HG02759 (cell line): ENCODE results near the gene NEDD8.
A peak's percentile ranks its signal among the peaks of the same experiment; 100 is the strongest.
"Not testable (repeated sequence)": the region's sequence is repeated elsewhere in the genome, so short reads cannot be mapped to it uniquely, and the experiment has no call there.

Experiments
- ATAC-seq: cut with Tn5 transposase; IDR thresholded peaks from one replicate; pipeline ENCODE4 v1.9.1; 2021; ENCODE audit warnings: mild to moderate bottlenecking, moderate library complexity; ENCODE audit not compliant: unreplicated experiment

NEDD8 gene

DNA sequence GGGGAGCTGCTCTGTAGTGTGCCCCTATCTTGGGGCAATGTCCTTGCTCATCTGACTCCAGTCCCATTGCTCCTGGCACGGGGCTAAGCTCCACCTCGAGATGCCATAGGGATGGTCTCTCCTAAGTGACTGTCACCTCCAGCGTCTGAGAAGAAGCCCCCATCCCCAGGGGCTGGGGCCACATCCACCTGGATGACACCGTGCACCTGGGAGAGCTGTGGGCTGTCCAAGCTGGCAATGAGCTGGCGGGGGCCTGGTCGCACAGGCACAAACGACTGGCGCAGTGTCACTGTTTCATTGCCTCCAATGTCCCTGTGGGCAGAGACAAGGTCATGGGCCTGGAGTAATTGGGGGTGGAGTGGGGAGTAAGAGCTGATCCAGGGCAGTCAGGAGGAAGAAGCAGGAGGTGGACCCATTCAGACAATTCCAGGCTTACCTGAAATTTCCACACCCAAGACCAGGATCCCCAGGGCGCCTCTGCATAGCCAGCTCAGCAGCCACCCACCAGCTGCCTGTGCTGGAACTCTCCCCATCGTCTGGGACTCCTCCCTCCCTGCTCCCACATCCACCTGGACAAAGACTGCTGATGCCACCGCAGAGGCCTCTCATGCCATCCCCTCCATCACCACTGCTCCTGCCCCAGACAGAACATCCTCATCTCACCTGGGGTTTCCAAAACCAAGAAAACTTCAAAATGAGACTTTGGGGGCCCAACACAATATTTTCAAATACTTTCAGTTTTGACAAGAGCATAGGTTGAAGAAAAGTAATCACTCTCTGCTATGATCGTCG, 17.3 kb upstream of the NEDD8 start:
- ATAC-seq: no peak

DNA sequence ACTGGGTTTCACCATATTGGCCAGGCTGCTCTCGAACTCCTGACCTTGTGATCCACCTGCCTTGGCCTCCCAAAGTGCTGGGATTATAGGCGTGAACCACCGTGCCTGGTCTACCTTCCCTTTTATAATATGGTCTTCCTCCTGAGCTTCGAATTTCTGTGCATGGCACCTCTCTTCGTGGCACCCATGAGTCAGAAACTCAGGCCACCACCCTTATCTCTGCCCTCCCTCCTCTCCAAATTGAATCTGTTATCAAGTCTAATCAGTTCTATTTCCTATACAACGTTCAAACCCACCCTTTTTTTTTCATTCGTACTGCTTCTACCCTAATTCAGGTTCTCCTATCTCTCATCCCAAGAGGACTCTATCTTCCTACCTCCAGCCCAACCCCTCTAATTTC, 15.3 kb upstream of the NEDD8 start:
- ATAC-seq: no peak

- no peak for ATAC-seq
Measured at GRCh38 chr14:24246765-24247212, 14.6 kb upstream of the NEDD8 start.

DNA sequence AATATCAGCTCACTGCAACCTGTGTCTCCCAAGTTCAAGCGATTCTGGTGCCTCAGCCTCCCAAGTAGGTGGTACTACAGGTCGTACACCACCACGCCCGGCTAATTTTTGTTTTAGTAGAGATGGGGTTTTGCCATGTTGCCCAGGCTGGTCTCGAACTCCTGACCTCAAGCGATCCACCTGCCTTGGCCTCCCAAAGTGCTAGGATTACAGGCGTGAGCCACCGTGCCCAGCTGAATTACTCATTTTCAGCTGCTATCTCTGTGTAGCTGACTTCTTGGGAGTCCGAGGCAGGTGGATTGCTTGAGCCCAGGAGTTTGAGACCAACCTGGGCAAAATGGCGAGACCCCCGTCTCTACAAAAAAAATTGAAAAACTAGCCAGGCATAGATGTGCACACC, 13.2 kb upstream of the NEDD8 start:
- ATAC-seq: not testable (repeated sequence)

- ATAC-seq: no peak
Measured at GRCh38 chr14:24243336-24243836, 11.2 kb upstream of the NEDD8 start.

- peak; percentile 80 for ATAC-seq
Measured at GRCh38 chr14:24241829-24242443, 9.8 kb upstream of the NEDD8 start.

DNA sequence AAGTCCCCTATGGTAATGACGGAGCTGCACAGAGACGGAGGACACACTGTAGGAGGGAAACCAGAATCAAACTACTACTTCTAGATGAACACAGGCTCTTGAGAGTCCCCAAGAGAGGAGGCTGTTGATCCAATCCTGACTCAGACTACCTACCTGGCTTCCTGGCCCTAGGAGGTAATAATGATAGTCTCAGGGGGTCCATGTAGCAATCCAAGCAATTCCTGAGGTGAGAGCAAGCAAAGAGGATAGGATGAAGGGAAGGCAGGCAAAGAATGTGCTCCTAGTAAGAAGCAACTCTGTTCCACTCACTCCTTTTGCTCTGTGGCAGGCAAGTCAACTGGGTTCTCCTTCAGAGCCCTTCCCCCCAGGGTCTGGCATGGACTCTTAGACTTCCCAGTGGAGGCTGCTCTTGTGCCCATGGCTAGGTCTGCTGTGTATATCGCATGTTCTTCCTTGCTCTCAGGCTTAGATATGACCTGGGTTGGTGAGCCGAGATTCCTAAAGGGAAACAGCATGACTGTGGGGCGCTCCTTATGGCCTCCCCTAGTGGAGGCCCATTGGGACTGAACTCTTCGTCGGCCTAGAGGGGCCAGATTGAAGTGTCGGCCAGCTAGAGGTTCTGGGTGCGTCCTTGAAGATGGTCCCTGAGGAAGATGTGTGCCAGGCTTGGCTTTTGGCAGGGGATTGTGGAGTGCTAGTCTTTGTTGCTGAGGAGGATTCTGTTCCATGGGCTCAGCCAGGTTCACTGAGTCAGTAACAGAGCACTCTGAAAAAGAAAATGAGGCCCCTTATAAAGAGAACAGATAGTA, 8.1 kb upstream of the NEDD8 start:
- ATAC-seq: no peak

- no peak for ATAC-seq
Measured at GRCh38 chr14:24238527-24239037, 6.4 kb upstream of the NEDD8 start.

DNA sequence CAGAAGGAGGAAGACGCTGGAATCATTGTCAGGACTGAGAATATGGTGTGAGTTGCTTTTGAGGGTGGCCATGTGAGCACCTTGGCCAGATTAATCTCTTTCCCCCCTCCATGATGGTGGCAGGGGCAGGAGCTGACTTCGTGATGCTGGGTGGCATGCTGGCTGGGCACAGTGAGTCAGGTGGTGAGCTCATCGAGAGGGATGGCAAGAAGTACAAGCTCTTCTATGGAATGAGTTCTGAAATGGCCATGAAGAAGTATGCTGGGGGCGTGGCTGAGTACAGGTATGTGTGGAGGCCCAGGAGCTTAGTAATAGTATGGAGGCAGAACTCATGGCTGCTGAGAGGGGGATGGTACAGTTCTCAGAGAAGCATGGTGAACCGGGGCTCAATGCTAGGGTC, 6.0 kb upstream of the NEDD8 start:
- no peak for ATAC-seq

GRCh38 chr14:24237463-24237955, 5.3 kb upstream of the NEDD8 start:
- no peak for ATAC-seq

DNA sequence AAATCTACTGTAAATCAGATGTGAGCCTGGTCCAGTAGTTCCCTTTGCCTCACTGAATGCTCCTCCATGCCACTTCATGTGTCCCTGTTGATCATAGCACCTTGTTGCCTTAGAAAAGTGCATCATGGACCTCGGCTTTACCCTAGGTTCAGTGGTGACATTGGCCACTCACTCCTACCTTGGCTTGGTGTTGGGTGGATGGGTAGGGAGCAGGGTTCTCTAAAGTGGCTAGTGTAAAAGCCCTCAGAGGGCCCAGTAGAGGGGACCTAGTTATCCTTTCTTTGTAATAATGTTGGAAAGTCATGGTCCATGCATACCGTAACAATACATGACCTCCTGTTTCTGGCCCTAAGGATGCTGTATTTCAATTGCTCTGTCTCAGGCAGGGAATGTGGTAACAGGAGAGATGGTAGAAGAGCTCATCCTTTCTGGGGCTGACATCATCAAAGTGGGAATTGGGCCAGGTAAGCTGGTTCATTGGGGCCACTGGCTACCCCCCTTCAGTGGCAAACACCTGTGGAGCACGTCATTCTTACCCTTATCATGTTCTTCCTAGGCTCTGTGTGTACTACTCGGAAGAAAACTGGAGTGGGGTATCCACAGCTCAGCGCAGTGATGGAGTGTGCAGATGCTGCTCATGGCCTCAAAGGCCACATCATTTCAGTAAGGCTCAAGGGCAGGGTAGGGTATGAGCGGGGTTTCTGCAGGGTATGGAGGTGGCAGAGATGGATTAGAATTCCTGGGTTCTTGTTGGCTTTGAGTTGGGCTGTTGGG, 4.7 kb upstream of the NEDD8 start:
- ATAC-seq: no peak

- no peak for ATAC-seq
Measured at GRCh38 chr14:24235804-24236688, 3.9 kb upstream of the NEDD8 start.

DNA sequence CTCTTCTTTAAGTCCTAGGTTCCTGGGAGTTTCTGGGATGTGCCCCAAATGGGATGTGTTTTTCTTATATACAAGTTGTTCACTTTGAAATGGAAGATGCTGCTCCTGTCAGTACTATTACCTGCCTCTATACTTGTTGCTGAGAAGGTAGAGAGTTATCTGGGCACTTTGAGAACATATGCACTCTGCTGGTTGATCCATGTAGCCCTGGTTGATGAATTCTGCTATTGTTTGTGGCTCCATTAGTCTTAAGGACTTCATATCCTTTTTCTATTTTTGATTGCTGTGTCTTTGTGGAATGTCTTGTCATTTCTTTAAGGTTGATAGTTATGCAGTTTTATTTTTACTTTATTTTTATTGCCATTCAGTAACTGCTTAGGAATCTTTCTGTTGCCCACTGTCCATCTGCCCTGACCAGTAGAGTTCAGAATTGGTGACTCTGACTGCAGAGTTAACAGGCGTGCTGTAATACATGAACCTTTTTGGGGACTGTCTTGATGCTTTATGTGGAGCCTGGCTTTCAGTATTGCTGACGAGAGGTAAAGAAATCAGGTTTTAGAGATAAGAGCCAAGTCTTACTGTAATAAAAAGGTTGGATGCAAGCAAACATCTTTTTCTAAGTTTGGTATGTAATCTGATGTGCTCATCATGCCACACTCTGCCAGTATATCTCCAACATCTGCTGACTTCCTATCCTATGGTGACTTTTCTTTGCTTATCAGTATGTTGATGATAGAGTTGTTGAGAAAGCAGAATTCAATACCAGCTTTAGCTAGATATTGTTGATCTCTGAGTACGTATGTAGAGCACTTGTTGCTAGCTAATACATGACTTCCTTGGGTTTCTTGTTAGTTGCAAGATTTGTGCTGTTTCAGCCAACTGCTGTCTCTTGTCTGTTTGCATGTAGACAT, 2.2 kb upstream of the NEDD8 start:
- no peak for ATAC-seq

DNA sequence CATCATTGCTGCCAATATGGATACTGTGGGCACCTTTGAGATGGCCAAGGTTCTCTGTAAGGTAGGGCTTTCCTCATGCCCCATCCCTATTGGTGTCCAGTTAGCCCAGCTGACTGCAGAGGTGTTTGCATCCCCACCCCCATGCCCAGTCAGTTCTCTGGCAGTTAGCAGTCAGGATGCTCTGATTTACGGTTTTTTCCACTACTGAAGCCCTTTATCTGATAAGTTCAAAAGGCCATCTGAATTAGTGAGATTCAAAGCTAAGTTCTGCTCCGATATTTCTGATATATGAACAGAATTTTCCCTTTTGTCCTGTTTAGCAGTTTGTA, 1.3 kb upstream of the NEDD8 start:
- ATAC-seq: no peak

DNA sequence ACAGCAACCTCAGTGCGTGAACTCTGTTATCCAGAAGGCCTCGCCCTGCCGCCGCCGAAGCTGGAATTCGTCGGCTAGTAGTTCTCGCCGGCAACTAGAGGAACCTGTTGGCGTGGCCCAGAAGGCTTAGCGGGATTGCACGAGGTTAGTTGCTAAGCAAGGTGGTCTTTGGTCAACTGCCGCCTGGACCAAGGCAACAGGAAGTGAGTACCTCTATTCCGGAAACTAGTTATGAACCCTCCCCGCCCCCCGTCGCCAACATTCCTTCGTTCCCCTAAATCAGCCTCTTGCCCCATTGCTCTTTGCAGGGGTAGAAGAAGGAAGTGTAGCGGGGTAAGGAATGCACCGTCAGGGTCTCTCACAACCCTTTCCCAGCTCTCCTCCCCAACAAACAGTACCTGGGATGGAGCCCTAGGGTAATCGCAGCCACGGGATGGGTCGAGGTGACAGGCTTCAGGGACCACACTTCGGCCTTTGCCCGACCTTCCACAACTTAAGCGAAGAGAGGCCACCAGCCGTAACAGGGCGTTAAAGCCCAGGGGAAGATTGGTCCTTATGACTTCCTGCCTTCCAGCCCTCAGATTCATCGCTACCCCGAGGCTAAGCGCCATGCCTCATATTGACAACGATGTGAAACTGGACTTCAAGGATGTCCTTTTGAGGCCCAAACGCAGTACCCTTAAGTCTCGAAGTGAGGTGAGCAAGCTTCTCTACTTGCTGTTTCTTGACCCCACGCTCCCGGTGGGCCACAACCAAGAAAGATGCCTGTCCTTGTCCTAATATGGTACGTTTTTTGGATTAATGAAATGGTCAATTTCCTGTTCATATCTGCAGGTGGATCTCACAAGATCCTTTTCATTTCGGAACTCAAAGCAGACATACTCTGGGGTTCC, 724 bp upstream of the NEDD8 start, which contains the start of gene GMPR2:
GMPR2 (plus strand) TSS at position 285 of the 893 bp plus-strand sequence; CDS start at position 610, 325 bp downstream.
- peak; percentile 64 for ATAC-seq

DNA sequence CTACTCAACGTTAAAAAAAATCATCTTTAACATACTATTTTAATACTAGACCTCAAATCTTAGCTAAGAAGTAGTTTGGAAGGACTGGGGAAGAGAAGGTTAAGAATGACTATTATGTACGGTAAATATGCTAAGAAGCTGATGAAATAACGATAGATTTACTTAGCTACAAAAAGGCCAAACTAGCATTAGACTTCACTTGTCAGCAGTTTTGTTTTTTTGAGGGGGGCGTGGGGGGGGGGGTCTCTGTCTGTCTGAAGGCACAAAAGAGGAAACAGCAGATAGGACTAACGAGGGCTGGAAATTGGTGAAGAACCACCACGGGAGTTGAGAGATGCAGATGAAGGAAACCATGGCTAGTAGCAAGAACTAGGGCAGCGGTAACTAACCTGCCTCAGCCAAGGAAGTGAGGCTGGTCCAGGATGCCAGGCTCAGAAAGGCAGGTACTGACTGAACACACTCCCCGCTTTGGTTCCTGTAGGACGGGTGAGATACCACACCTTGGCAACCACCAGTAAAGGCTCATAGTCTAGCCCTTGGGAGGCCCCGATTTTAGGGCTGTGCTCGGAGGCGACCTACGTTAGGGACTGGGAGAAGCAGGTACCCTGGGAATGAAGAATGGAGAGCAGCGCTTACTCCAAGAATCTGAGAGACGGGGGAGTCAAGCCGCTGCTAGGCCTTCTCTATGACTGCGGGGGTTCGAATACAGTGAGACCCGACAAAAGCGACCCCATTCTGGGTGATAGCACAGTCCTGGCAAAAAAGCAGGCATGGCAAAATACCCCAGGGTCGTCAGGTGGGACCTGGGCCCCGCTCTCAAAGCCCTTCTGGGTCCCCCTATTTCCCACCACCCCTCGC, 675 bp downstream of the NEDD8 start:
- peak; percentile 3 for ATAC-seq
